Esophagus squamous epithelium (tissue), 4 donors: Measurements from ENCODE around the gene C1QTNF7.

Source experiments
- CTCF ChIP-seq, 6 experiments: fragments of 450-650 bp in 4 of 6; fragments of 200-600 bp in 2 of 6; sonication (generic) in 2 of 6; IDR thresholded peaks; one replicate each; pipeline ENCODE4 v1.5.1; 2016 to 2019; ENCODE audit warnings: antibody characterized with exemption in 6 of 6, mild to moderate bottlenecking in 4 of 6, moderate library complexity in 4 of 6
- POLR2A ChIP-seq, 4 donors: fragments of 450-650 bp; IDR thresholded peaks; one replicate each; pipeline ENCODE4 v1.6.1; 2017; ENCODE audit warnings: antibody characterized with exemption in 4 of 4, mild to moderate bottlenecking in 4 of 4, moderate library complexity in 3 of 4

GRCh38 chr4:15413623-15414019 is 14.2 kb upstream of the C1QTNF7 start:
- TF ChIP-seq CTCF (IDR thresholded peaks at IDR 0.05) (no peak), POLR2A (IDR thresholded peaks at IDR 0.05) (no peak)
